Activated CD8-positive, alpha-beta memory T cell treated with anti-CD3 and anti-CD28 coated beads, Interleukin-2, amount 50 U/mL, for 24 hours (primary cell): ENCODE results near the gene UPK3A.
"Not testable (repeated sequence)": the region's sequence is repeated elsewhere in the genome, so short reads cannot be mapped to it uniquely, and the experiment has no call there.

Experiments
- DNase-seq: peaks from one replicate; pipeline ENCODE4 v3.0.0-alpha.2; 2020; ENCODE audit errors: extremely low read depth

UPK3A gene

DNA sequence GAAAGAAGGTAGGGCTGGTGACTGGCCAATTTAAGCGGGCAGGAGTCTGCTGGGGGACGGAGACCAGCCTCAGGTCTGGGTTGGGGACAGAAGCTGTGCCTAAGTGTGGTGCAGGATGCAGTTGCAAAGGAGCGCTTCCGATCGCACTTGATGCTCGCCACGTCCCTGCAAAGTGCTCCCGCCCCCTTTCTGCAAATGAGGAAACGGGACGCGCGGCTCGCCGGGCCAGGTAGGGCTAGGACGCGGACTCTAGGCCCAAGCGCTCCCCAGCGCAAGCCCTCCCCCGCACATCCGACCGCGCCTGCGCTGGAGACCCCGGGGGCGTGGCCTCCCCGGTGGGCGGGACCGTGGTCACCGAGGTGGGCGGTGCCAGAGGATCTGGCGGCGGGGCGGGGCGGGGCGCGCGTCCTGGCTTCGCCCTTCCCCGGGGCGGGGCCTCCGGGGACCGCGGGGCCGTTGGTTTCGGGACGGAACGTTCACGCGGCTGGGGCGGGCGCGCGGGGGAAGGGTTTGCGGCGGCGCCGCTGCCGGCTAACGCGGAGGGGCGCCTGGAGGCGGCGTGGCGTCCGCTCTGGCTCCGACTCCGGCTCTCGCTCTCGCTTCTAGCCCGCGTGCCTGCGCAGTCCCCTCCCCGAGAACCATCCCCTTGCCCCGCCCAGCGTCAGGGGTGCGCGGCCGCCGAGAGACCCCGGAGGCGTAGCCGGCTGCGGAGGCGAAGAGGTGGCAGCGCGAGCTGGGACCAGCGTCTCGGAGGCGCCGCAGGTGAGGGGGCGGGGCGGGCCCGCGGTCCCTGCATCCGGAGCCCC, 24.9 kb downstream of the UPK3A start, which contains the start of gene FAM118A:
TSS of gene FAM118A (plus strand) at position 513 of the 806 bp plus-strand sequence. CDS start 12,446 bp downstream, outside the sequence.
- peak; percentile 79 for DNase-seq

DNA sequence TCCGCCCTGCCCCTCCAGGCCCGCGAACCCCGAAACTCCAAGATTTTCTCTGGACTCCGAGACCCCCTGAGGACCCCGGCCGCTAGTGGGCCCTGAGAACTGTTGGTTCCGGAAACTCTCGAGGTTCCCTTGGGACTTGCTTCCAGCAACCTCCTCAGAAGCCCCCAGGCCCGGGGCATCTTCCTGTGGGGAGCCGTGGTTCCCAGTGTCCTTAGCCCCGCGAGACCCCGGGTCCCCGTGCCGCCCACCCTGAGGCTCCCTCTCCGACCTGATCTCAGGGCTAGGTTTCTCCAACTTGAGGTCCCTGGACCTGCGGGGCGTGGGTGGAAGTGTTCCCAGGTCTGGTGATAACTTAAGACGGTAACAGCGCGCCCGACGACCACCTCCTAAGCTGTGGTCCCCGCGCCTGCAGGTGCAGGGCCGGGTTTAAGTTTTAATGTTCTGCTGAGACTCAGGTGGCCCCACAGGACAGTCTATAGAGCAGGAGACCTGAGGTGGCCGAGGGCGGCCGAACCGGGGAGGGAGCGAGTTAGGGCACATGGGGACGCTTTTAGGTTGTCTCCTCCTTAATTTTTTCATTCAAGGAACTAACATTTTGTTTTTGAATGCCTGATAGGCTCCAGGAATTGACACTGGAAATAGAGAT, 25.7 kb downstream of the UPK3A start:
- DNase-seq = no peak

GRCh38 chr22:45310977-45311531, 26.3 kb downstream of the UPK3A start:
- no peak for DNase-seq

- DNase-seq = no peak
Measured at GRCh38 chr22:45312415-45312814, 27.7 kb downstream of the UPK3A start.

DNA sequence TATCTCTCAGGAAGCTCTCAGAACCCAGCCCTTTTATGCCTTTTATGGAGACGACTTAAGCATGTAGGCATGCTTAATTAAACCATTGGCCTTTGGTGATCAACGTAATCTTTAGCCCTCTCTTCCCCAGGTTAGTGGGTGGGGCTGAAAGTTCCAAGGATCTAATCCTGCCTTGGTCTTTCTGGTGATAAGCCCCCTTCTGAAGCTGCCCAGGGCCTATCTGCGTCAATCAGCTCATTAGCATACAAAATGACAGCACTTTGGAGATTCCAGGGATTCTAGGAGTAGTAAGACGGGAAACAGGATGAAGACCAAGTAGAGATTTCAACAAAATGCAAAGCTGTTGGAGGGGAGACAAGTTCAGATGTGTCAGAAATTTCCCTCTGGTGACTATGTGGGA, 28.1 kb downstream of the UPK3A start:
- no peak for DNase-seq

DNA sequence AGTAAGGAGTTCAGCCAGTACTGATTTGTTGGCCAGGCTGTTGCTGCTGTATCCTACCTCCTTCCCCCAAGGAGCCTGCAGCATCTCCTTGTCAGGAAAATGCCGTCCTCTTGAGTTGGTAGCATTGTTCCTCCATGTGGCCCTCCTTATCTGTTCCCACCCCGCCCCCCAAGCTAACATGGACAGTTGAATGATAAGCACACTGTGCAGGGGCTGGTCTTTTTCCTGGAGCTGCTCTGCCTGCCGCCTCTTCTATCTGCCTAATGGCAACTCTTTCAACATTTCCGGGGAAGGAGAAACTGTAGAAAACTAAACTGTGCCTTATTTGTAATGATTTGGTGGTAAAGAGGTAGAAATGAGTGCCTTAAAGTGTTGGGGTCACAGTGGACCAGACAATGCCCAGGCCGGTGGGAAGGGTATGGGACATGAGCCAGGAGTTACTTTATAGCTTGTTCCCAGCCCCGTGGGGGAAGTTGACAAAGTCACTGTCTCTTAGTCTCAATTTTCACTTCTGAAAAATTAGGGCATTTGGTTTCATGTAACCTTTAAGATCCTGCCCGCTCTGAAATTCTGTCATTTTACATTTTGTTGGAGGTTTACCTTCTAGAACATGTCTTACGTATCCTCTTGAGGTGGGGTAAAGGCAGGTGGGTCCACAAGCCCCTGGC, 29.4 kb downstream of the UPK3A start:
- no peak for DNase-seq

- DNase-seq = no peak
Measured at GRCh38 chr22:45314786-45315185, 30.0 kb downstream of the UPK3A start.

DNA sequence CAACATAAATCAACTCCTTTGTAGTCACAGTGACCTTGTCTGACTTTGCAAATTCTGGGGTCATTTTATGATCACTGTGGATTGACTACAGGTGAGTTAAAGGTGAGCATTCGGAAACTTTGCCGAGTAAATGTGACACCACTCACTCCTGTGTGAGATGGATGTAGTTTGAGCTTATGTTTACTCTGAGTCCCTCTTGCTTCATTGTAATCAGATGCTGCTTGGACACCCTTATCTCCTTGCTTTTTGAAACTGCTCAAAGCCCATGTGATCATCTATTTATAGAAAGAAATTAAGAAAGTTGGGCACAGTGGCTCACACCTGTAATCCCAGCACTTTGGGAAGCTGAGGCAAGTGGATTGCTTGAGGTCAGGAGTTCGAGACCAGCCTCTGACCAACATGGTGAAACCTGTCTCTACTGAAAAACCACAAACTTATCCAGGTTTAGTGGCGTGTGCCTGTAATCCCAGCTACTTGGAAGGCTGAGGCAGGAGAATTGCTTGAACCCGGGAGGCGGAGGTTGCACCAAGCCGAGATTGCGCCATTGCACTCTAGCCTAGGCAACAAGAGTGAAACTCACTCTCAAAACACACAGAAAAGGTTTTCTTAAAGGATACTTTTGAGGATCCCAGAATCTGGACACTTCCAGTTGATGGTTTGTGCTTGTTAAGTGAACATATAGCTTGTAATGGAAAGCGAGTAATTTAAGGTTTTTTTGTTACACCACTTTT, 32.2 kb downstream of the UPK3A start:
- no peak for DNase-seq

GRCh38 chr22:45317551-45318167, 32.9 kb downstream of the UPK3A start:
- DNase-seq = no peak

DNA sequence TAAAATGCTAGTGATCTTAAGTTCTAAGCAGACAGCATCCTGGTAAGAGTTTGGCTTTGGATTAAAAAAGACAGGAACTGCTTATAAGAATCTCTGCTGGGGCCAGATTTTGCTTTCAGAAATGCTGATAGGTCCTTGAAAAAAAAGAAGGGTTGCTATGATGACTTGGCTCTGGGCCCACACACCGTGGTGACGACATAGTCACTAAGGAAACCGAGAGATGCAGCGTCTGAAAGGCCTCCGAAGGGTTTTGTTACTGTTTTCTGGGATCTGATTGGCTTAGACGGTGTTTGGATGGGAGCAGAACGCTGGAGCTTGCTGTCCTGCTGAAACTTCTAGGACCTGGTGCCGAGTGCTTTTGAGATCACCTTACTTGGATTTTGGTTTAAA, 33.4 kb downstream of the UPK3A start:
- DNase-seq = peak; percentile 62

GRCh38 chr22:45318558-45319323, 34.0 kb downstream of the UPK3A start:
- DNase-seq = no peak

- no peak for DNase-seq
Measured at GRCh38 chr22:45319324-45319685, 34.6 kb downstream of the UPK3A start.

- DNase-seq = no peak
Measured at GRCh38 chr22:45320357-45320976, 35.7 kb downstream of the UPK3A start.

- no peak for DNase-seq
Measured at GRCh38 chr22:45321827-45322226, 37.1 kb downstream of the UPK3A start.

DNA sequence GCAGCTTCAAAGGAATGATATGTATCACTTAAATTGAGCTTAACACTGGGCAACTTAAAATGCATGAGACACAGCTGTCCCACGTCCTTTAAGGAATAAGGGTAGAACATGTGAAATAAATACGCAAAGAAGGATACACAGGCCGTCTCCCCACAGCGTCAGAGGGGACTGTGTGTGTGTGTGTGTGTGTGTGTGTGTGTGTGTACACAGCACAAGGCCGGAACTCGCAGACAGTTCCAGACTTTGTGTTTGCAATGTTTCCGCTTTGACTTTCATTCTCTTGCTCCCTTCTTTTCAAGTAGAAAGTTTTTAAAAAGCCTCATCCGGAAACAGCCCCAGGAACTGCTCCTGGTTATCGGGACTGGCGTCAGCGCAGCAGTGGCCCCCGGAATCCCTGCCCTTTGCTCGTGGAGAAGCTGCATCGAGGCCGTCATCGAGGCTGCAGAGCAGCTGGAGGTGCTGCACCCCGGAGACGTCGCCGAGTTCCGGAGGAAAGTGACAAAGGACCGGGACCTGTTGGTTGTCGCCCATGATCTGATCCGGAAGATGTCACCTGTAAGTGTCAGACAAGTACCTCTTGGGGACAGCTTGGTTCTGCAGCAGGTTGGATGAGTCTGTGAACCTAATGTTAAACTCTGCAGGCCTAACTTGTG, 38.2 kb downstream of the UPK3A start:
- no peak for DNase-seq

- DNase-seq = no peak
Measured at GRCh38 chr22:45323695-45324094, 38.9 kb downstream of the UPK3A start.

DNA sequence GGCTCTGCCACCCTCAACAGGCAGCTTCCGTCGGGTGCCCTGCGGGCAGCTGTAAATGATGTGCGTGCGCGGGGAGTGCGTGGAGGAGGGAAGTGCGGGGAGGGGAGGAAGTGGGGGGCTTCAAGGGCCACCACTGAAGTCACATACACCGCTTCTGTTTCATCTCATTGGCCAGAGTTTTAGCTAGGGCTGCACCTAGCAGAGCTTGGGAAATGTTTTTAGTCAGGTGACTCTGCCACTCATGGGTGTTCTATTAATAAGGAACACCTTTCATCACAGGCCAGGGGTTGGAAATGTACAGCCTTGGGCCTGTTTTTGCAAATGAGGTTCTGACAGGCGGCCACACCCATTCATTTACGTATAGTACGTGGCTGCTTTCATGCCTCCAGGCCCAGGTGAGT, 39.6 kb downstream of the UPK3A start:
- no peak for DNase-seq

GRCh38 chr22:45328261-45328660, 43.5 kb downstream of the UPK3A start:
- DNase-seq = not testable (repeated sequence)

DNA sequence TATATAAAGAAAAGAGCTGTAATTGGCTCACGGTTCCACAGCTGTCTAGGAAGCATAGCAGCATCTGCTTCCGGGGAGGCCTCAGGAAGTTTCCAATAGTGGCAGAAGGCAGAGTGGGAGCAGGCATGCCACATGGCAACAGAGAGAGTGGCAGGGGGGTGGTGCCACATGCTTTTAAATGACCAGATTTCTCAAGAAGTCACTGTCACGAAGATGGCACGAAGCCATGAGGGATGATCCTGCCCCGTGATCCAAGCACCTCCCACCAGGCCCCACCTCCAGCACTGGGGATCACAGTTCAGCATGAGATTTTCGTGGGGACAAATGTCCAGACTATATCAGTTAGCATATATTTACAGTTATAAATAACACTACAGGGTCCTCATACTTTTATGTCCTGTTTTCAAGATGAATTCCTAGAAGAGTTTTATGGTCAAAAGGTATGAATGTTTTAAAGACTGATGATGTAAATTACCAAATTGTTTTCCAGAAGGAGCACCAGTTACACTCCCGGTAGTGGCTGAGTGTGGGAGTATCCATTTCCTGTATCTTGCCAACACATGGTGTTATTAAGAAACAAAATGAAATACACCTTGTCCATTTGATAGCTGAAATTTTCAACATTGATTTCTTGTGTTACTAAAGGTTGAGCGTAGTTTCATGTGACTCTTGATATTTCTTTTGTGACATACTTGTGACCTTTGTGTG, 44.2 kb downstream of the UPK3A start:
- no peak for DNase-seq
